GM10248 (cell line): Measurements from ENCODE around the gene NTN3.

Experiments
- CTCF ChIA-PET: fragments of 300-600 bp; sonication (Branson Sonifier 250); formaldehyde crosslinking; extraction: SDS; loops from one replicate; lab custom pipeline; 2021; ENCODE audit warnings: antibody characterized with exemption; lab: Yijun Ruan, JAX
- POLR2A ChIA-PET: fragments of 350-650 bp; sonication (Branson Sonifier 250); formaldehyde crosslinking; extraction: SDS; loops from one replicate; lab custom pipeline; 2020; ENCODE audit warnings: antibody characterized with exemption; lab: Yijun Ruan, JAX
- DNase-seq: peaks from one replicate; pipeline ENCODE4 v3.0.0; 2012; ENCODE audit errors: extremely low spot score
- CTCF ChIP-seq: IDR thresholded peaks from 2 replicates; pipeline ENCODE4 v1.5.1; 2012; ENCODE audit warnings: mild to moderate bottlenecking, low read depth; ENCODE audit errors: extremely low read depth, missing control alignments, control extremely low read depth

NTN3 gene

GRCh38 chr16:2464333-2464732 is 6.8 kb upstream of the NTN3 start:
- ChIA-PET CTCF (interaction anchor here (1.0 kb wide), 1 partner anchor 10 kb away, joined by 3 read pairs; the partner anchor contains the start of gene TBC1D24), POLR2A (interaction anchor here (0.6 to 0.7 kb wide), 2 partner anchors 17 to 306 kb away, joined by 3 to 9 read pairs; no protein-coding TSS in a partner anchor)
- TF ChIP-seq CTCF = no peak
- no peak for DNase-seq

- ChIA-PET CTCF (interaction anchor here (0.9 kb wide), 1 partner anchor 9 kb away, joined by 4 read pairs; the partner anchor contains the start of gene TBC1D24), POLR2A (no interaction called here)
- TF ChIP-seq CTCF = peak; percentile 28
- DNase-seq = no peak
Measured at GRCh38 chr16:2465653-2466415, 5.3 kb upstream of the NTN3 start.

GRCh38 chr16:2466667-2467527 is 4.2 kb upstream of the NTN3 start:
- no peak for DNase-seq
- CTCF ChIA-PET = no interaction called here
- TF ChIP-seq CTCF = no peak
- POLR2A ChIA-PET = interaction anchor here (0.7 kb wide), 1 partner anchor 312 kb away, joined by 5 read pairs; no protein-coding TSS in a partner anchor

GRCh38 chr16:2467528-2468232 is 3.4 kb upstream of the NTN3 start:
- ChIA-PET POLR2A (interaction anchor here (0.7 to 0.8 kb wide), 2 partner anchors 312 kb away, joined by 3 to 5 read pairs; partner anchors contain the start of gene TRAF7), CTCF (interaction anchor here (1.0 to 1.7 kb wide), 6 partner anchors 13 to 128 kb away, joined by 3 to 5 read pairs (median 4); partner anchors contain the start of genes ABCA3 and CCNF)
- peak; percentile 16 for TF ChIP-seq CTCF
- DNase-seq = peak; percentile 67

GRCh38 chr16:2468233-2468724 is 2.8 kb upstream of the NTN3 start:
- DNase-seq = peak; percentile 56
- ChIA-PET POLR2A (interaction anchor here (0.6 to 0.8 kb wide), 3 partner anchors 10 to 402 kb away, joined by 3 to 4 read pairs (median 3); partner anchors contain the start of gene TRAF7), CTCF (interaction anchor here (1.0 to 1.7 kb wide), 8 partner anchors 11 to 128 kb away, joined by 3 to 5 read pairs (median 4); partner anchors contain the start of genes ABCA3 and CCNF)
- no peak for TF ChIP-seq CTCF
